K562 (cell line): ENCODE results near the gene CTDSP1. TPM values are rescaled to one million over a fixed set of nuclear protein-coding genes. Genes with fewer than 3 reads are reported as not detected.

Experiments used
- ATAC-seq: fragments of 200-7000 bp; cut with Tn5 transposase; 3 replicates; pipeline ENCODE4 v1.9.1; 2020; ENCODE audit warnings: moderate library complexity
- BruUV-seq: library from RNA; stranded (reverse); fragments of 400-500 nt; replicated peaks from 2 replicates; lab custom pipeline; 2021; lab: Mats Ljungman, UMichigan
- CTCF ChIA-PET: fragments of 300-600 bp; formaldehyde crosslinking; extraction: SDS; loops from one replicate; lab custom pipeline; 2021; ENCODE audit warnings: low intra/inter-chr PET ratio; lab: Yijun Ruan, JAX
- POLR2A ChIA-PET: fragments of 300-600, 350-650 bp; sonication (Branson Sonifier 250); formaldehyde crosslinking; extraction: SDS; loops from one replicate; lab custom pipeline; 2021; ENCODE audit warnings: antibody characterized with exemption, inconsistent platforms; lab: Yijun Ruan, JAX
- DNase-seq, 4 experiments: peaks; one replicate each; pipeline versions ENCODE4 v3.0.0 to v3.0.0-alpha.2; 2011 to 2018; ENCODE audit warnings: low spot score in 3 of 4, mixed read lengths in 3 of 4; ENCODE audit errors: extremely low read depth in 1 of 4
- FAIRE-seq: peaks from 2 replicates; lab custom pipeline; 2011; peaks lifted over from hg19 to GRCh38; lab: Jason Lieb, UNC
- H2AFZ ChIP-seq: 2 replicates; pipeline ENCODE4 v1.6.0; 2011; ENCODE audit warnings: low read depth, low read length, control low read depth, inconsistent platforms
- H3K27ac ChIP-seq: fragments of 200-600 bp; 3 replicates; pipeline ENCODE4 v1.8.0; 2011; ENCODE audit warnings: low read depth, mild to moderate bottlenecking, control low read depth, inconsistent platforms, low read length, moderate library complexity, mixed read lengths; ENCODE audit errors: extremely low read depth
- H3K27me3 ChIP-seq, 2 experiments: fragments of 300-600 bp in 1 of 2; 2 replicates in 1 of 2; 3 replicates in 1 of 2; pipeline versions ENCODE4 v1.6.0 to v1.8.0; 2011; ENCODE audit warnings: inconsistent platforms in 2 of 2, low read length in 2 of 2, mild to moderate bottlenecking in 1 of 2, mixed read lengths in 1 of 2, moderate library complexity in 1 of 2; ENCODE audit not compliant: control insufficient read depth in 2 of 2, insufficient read depth in 2 of 2
- H3K36me3 ChIP-seq: fragments of 300-600 bp; 3 replicates; pipeline ENCODE4 v1.8.0; 2011; ENCODE audit warnings: mild to moderate bottlenecking, low read length, inconsistent platforms; ENCODE audit not compliant: control insufficient read depth, insufficient read depth
- H3K4me1 ChIP-seq, 2 experiments: fragments of 200-600 bp in 1 of 2; replicated peaks in 1 of 2; 2 replicates in 1 of 2; 3 replicates in 1 of 2; pipeline versions ENCODE4 v1.5.1 to v1.8.0; 2011; ENCODE audit warnings: inconsistent platforms in 2 of 2, low read length in 2 of 2, mild to moderate bottlenecking in 1 of 2, mixed read lengths in 1 of 2, moderate library complexity in 1 of 2; ENCODE audit not compliant: control insufficient read depth in 2 of 2, insufficient read depth in 2 of 2
- H3K4me2 ChIP-seq: 2 replicates; pipeline ENCODE4 v1.6.1; 2011; ENCODE audit warnings: low read length, control low read depth, inconsistent platforms, mixed read lengths; ENCODE audit not compliant: insufficient read depth
- H3K4me3 ChIP-seq: fragments of 200-600 bp; sonication (generic), shearing (Covaris generic); 2 replicates; pipeline ENCODE4 v1.5.1; 2016; ENCODE audit warnings: control low read depth, inconsistent platforms
- H3K79me2 ChIP-seq: fragments of 200-600 bp; 3 replicates; pipeline ENCODE4 v1.8.0; 2011; ENCODE audit warnings: low read length, inconsistent platforms; ENCODE audit not compliant: control insufficient read depth, insufficient read depth
- H3K9ac ChIP-seq, 2 experiments: 2 replicates each; pipeline versions ENCODE4 v1.6.0 to v1.6.1; 2011; ENCODE audit warnings: low read depth in 2 of 2, low read length in 2 of 2, control low read depth in 1 of 2, inconsistent platforms in 1 of 2, mild to moderate bottlenecking in 1 of 2, mixed read lengths in 1 of 2; ENCODE audit not compliant: insufficient read depth in 1 of 2
- H3K9me1 ChIP-seq: one replicate; pipeline ENCODE4 v1.6.0; 2011; ENCODE audit warnings: inconsistent platforms, mild to moderate bottlenecking, low read length, moderate library complexity; ENCODE audit not compliant: control insufficient read depth, insufficient read depth
- H3K9me3 ChIP-seq: replicated peaks from 2 replicates; pipeline ENCODE4 v1.5.1; 2011; ENCODE audit warnings: low read depth, low read length, inconsistent platforms; ENCODE audit not compliant: control insufficient read depth, insufficient read depth
- H4K20me1 ChIP-seq: replicated peaks from 2 replicates; pipeline ENCODE4 v1.6.1; 2011; ENCODE audit warnings: low read length, inconsistent platforms, mixed read lengths; ENCODE audit not compliant: control insufficient read depth, insufficient read depth
- DIDO1 ChIP-seq: fragments of 450-650 bp; IDR thresholded peaks from 2 replicates; pipeline ENCODE4 v1.6.1; 2016; ENCODE audit warnings: low read depth, missing biosample characterization, missing genetic modification characterization
- E2F6 ChIP-seq, 2 experiments: IDR thresholded peaks; 2 replicates each; pipeline ENCODE4 v1.6.1; 2011; ENCODE audit warnings: borderline replicate concordance in 1 of 2, control low read depth in 1 of 2, low read depth in 1 of 2, low read length in 1 of 2, mild to moderate bottlenecking in 1 of 2, mixed read lengths in 1 of 2, moderate library complexity in 1 of 2; ENCODE audit not compliant: insufficient read depth in 1 of 2, insufficient read length in 1 of 2, poor library complexity in 1 of 2, severe bottlenecking in 1 of 2; ENCODE audit errors: extremely low read depth in 1 of 2
- ELF1 ChIP-seq: fragments of 200-800 bp; sonication (Bioruptor generic); IDR thresholded peaks from 2 replicates; pipeline ENCODE4 v1.6.1; 2016; ENCODE audit warnings: missing genetic modification characterization, missing compliant biosample characterization
- ELK3 ChIP-seq: fragments of 450-650 bp; formaldehyde crosslinking; IDR thresholded peaks from 2 replicates; pipeline ENCODE4 v1.4.0; 2020; ENCODE audit warnings: mild to moderate bottlenecking
- ETS2 ChIP-seq: IDR thresholded peaks from 2 replicates; pipeline ENCODE4 v1.6.1; 2016; ENCODE audit warnings: borderline replicate concordance, missing genetic modification characterization, mild to moderate bottlenecking, moderate library complexity, missing compliant biosample characterization; ENCODE audit not compliant: poor library complexity, severe bottlenecking
- FOXJ2 ChIP-seq: fragments of 200-800 bp; sonication (Bioruptor generic); IDR thresholded peaks from 2 replicates; pipeline ENCODE4 v1.6.1; 2016; ENCODE audit warnings: missing genetic modification characterization, missing compliant biosample characterization
- POLR2AphosphoS2 ChIP-seq: IDR thresholded peaks from 2 replicates; pipeline ENCODE4 v1.6.1; 2012; ENCODE audit warnings: low read length, improper control_type of control experiment
- POU5F1 ChIP-seq: fragments of 150-350 bp; IDR thresholded peaks from 2 replicates; pipeline ENCODE4 v1.6.1; 2014; ENCODE audit warnings: borderline replicate concordance, low read length, low read depth, mild to moderate bottlenecking; ENCODE audit not compliant: partially characterized antibody
- RAD51 ChIP-seq: fragments of 450-650 bp; IDR thresholded peaks from 2 replicates; pipeline ENCODE4 v1.7.1; 2016; ENCODE audit warnings: low read depth, mild to moderate bottlenecking, borderline replicate concordance
- SRSF9 ChIP-seq: fragments of 200-400 bp; formaldehyde crosslinking; IDR thresholded peaks from 2 replicates; pipeline ENCODE4 v1.6.1; 2017; ENCODE audit warnings: low read depth, low read length, borderline replicate concordance
- TAF15 ChIP-seq: fragments of 200-400 bp; formaldehyde crosslinking; IDR thresholded peaks from 2 replicates; pipeline ENCODE4 v1.6.1; 2017; ENCODE audit warnings: mild to moderate bottlenecking, low read depth, low read length, moderate library complexity
- TCF7L2 ChIP-seq: fragments of 150-350 bp; IDR thresholded peaks from 2 replicates; pipeline ENCODE4 v1.6.1; 2016; ENCODE audit warnings: low read depth, mild to moderate bottlenecking, low read length, moderate library complexity
- THAP7 ChIP-seq: fragments of 250-450 bp; sonication (Bioruptor Pico); IDR thresholded peaks from 2 replicates; pipeline ENCODE4 v1.5.0; 2021
- YY1 ChIP-seq, 3 experiments: IDR thresholded peaks; 2 replicates each; pipeline ENCODE4 v1.6.1; 2011; ENCODE audit warnings: low read length in 2 of 3, mild to moderate bottlenecking in 2 of 3, moderate library complexity in 2 of 3, borderline replicate concordance in 1 of 3, control low read depth in 1 of 3, low read depth in 1 of 3; ENCODE audit not compliant: insufficient read depth in 3 of 3, insufficient replicate concordance in 2 of 3, control insufficient read depth in 1 of 3, insufficient read length in 1 of 3; ENCODE audit errors: extremely low read depth in 1 of 3
- ZNF253 ChIP-seq: fragments of 250-450 bp; sonication (Bioruptor Pico); conservative IDR thresholded peaks from 2 replicates; pipeline ENCODE4 v1.6.1; 2021; ENCODE audit warnings: mild to moderate bottlenecking
- ZNF263 ChIP-seq: sonication (generic); formaldehyde crosslinking; IDR thresholded peaks from 2 replicates; pipeline ENCODE4 v1.8.0; 2022; ENCODE audit warnings: mild to moderate bottlenecking, missing genetic modification reagents, borderline replicate concordance
- WGBS: fragments of 100-300 bp; shearing (Covaris generic); methylation state at CpG from one replicate; pipeline ENCODE4 v1.1.6; 2016; ENCODE audit warnings: low coverage, mixed read lengths; ENCODE audit not compliant: insufficient coverage; ENCODE audit errors: missing lambda C conversion rate; 5-methylcytosine and 5-hydroxymethylcytosine counted together
- in situ Hi-C: fragments of 300-500 bp; cut with MboI; formaldehyde crosslinking; loops from 4 replicates; pipeline ENCODE4 v1.15.0; 2018; ENCODE audit warnings: inconsistent platforms, mixed read lengths
- intact Hi-C: fragments of 100-400 bp; cut with micrococcal nuclease; formaldehyde crosslinking; loops from 2 replicates; pipeline ENCODE4 v1.14.2; 2022
- polyA plus RNA-seq, 8 experiments: library from polyadenylated mRNA; depleted of rRNA in 4 of 8; stranded (reverse) in 5 of 8; unstranded in 3 of 8; fragments of >200 nt; fragmentation: Nextera tagmentation in 2 of 8; fragmentation: Illumina TruSeq in 1 of 8; extraction: Ambion mirVana in 2 of 8; extraction: Trizol in 1 of 8; gene quantifications; 2 replicates each; pipeline versions ENCODE4 v1.2.1 to v1.2.3, GENCODE V29; 2011 to 2014; ENCODE audit warnings: inconsistent platforms in 1 of 8, missing spikeins in 1 of 8
- total RNA-seq, 7 experiments: library from RNA; depleted of rRNA in 6 of 7; stranded (reverse); fragments of >200 nt in 6 of 7; fragmentation: Illumina TruSeq in 2 of 7; extraction: Trizol in 2 of 7; gene quantifications; 2 replicates each; pipeline versions ENCODE4 v1.2.1 to v1.2.3, GENCODE V29; 2011 to 2021; ENCODE audit warnings: low replicate concordance in 1 of 7
- TF ChIP-seq, protein P1 (sequence below): IDR thresholded peaks from 2 replicates; pipeline ENCODE4 v1.6.1; 2011; ENCODE audit not compliant: insufficient read length; ENCODE audit errors: extremely low read depth

The CTDSP1 gene
- total and polyA plus RNA-seq, 9 of the 15 experiments (the other 6 are each of a cell fraction or from before 2014, with no cell fraction given), result 2.4 to 74.8 (median 45.8) TPM

GRCh38 chr2:218444692-218445357 is 45.2 kb downstream of the CTDSP1 start:
- H4K20me1 ChIP-seq, result no peaks in the 10 kb centered on the region
- H3K27ac ChIP-seq, result no peak overlapping the region
- H3K9me1 ChIP-seq, result no peaks in the 10 kb centered on the region
- POLR2A ChIA-PET, result no interaction called here
- H3K9ac ChIP-seq, result peak overlapping the region in 1 of 2 experiments; percentile 13; a peak in 1 of 4 replicates
- no peak for ATAC-seq
- no peak for FAIRE-seq
- intact Hi-C loops, result no loop called here
- CTCF ChIA-PET, result no interaction called here
- BruUV-seq, result no TSS peak
- no peak overlapping the region for H3K4me2 ChIP-seq
- 96% methylated on average over 5 of the region's 7 CpGs for WGBS
- in situ Hi-C loops, result no loop called here
- no peak overlapping the region for H2AFZ ChIP-seq
- peaks cover 7% of the 10 kb centered on the region; the same call in 2 of the 3 replicates for H3K36me3 ChIP-seq
- TF ChIP-seq ZNF253 (CRISPR knock-in tag) (no peak), ETS2 (tag) (no peak), THAP7 (CRISPR knock-in tag) (no peak), POLR2AphosphoS2 (no peak), SRSF9 (no peak), ELK3 (CRISPR knock-in tag) (no peak), YY1 (IDR thresholded peaks at IDR 0.05; ENCODE audit: borderline replicate concordance in 1 of 3, control insufficient read depth in 1 of 3, extremely low read depth in 1 of 3, insufficient read depth in 3 of 3, insufficient read length in 1 of 3, insufficient replicate concordance in 2 of 3, low read depth in 1 of 3, low read length in 2 of 3) (no peak), E2F6 (IDR thresholded peaks at IDR 0.05; ENCODE audit: borderline replicate concordance in 1 of 2, extremely low read depth in 1 of 2, insufficient read depth in 1 of 2, insufficient read length in 1 of 2, low read depth in 1 of 2, low read length in 1 of 2, poor library complexity in 1 of 2, severe bottlenecking in 1 of 2) (no peak), ELF1 (no peak), TAF15 (no peak), RAD51 (no peak), TCF7L2 (no peak), FOXJ2 (tag) (no peak), ZNF263 (CRISPR knock-in tag) (no peak), DIDO1 (tag) (no peak), POU5F1 (no peak)
- TF ChIP-seq, protein P1, sequence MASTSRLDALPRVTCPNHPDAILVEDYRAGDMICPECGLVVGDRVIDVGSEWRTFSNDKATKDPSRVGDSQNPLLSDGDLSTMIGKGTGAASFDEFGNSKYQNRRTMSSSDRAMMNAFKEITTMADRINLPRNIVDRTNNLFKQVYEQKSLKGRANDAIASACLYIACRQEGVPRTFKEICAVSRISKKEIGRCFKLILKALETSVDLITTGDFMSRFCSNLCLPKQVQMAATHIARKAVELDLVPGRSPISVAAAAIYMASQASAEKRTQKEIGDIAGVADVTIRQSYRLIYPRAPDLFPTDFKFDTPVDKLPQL, result no peak
- no peaks in the 10 kb centered on the region for H3K79me2 ChIP-seq
- DNase-seq, result no peak
- no peaks in the 10 kb centered on the region for H3K9me3 ChIP-seq
- no peaks in the 10 kb centered on the region; a peak in 2 of 5 replicates for H3K4me1 ChIP-seq
- H3K27me3 ChIP-seq, result no peaks in the 10 kb centered on the region
- no peak overlapping the region for H3K4me3 ChIP-seq
